GM12891 (cell line): ENCODE data around the gene GHRL.

Experiments used
- PAX5 ChIP-seq: IDR thresholded peaks from 2 replicates; pipeline ENCODE4 v1.6.1; 2011; ENCODE audit warnings: low read length, moderate library complexity, mild to moderate bottlenecking; ENCODE audit not compliant: insufficient read depth, severe bottlenecking
- POLR2A ChIP-seq: IDR thresholded peaks from 2 replicates; pipeline ENCODE4 v1.6.1; 2011; ENCODE audit warnings: low read depth, low read length, control low read depth
- POLR2AphosphoS5 ChIP-seq: IDR thresholded peaks from 2 replicates; pipeline ENCODE4 v1.6.1; 2011; ENCODE audit warnings: low read depth, low read length, control low read depth
- POU2F2 ChIP-seq: IDR thresholded peaks from 2 replicates; pipeline ENCODE4 v1.6.1; 2011; ENCODE audit warnings: low read depth, mild to moderate bottlenecking, control low read depth, low read length, moderate library complexity
- SPI1 ChIP-seq: IDR thresholded peaks from 2 replicates; pipeline ENCODE4 v1.6.1; 2011; ENCODE audit warnings: low read depth, low read length, control low read depth
- TAF1 ChIP-seq: IDR thresholded peaks from 2 replicates; pipeline ENCODE4 v1.6.1; 2011; ENCODE audit warnings: low read depth, low read length, control low read depth

- TF ChIP-seq POLR2AphosphoS5 (no peak), POLR2A (no peak; the same call in 1 of the 2 replicates), TAF1 (no peak), SPI1 (no peak), PAX5 (no peak), POU2F2 (no peak)
Measured at GRCh38 chr3:10303105-10303504, 10.4 kb upstream of the GHRL start.
